Activated CD4-positive, alpha-beta T cell treated with anti-CD3 and anti-CD28 coated beads for 36 hours (primary cell): ENCODE data around the gene NKAIN4. TPM values are rescaled to one million over a fixed set of nuclear protein-coding genes. Genes with fewer than 3 reads are reported as not detected.

Experiments used
- ATAC-seq: fragments of 200-7000 bp; cut with Tn5 transposase; one replicate; pipeline ENCODE4 v1.10.0; 2021; ENCODE audit warnings: mild to moderate bottlenecking, moderate library complexity
- CTCF ChIA-PET: fragments of 350-600 bp; sonication (Branson Sonifier 250); formaldehyde crosslinking; loops from one replicate; lab custom pipeline; 2021; ENCODE audit warnings: antibody characterized with exemption; lab: Charles Lee
- POLR2A ChIA-PET: fragments of 350-600 bp; sonication (Branson Sonifier 250); formaldehyde crosslinking; loops from one replicate; lab custom pipeline; 2021; ENCODE audit warnings: antibody characterized with exemption, inconsistent platforms; lab: Charles Lee
- DNase-seq: peaks from one replicate; pipeline ENCODE4 v3.0.0-alpha.2; 2020
- H3K27ac Mint-ChIP-seq: one replicate; pipeline ENCODE4 v1.8.0; 2021; ENCODE audit warnings: mixed read lengths
- H3K27me3 Mint-ChIP-seq: one replicate; pipeline ENCODE4 v1.8.0; 2021; ENCODE audit warnings: mixed read lengths
- H3K36me3 Mint-ChIP-seq: one replicate; pipeline ENCODE4 v1.8.0; 2021; ENCODE audit warnings: low read depth, mixed read lengths
- H3K4me1 Mint-ChIP-seq: one replicate; pipeline ENCODE4 v1.8.0; 2021; ENCODE audit warnings: mixed read lengths
- H3K4me3 Mint-ChIP-seq: one replicate; pipeline ENCODE4 v1.8.0; 2021; ENCODE audit warnings: mild to moderate bottlenecking, moderate library complexity, mixed read lengths
- H3K9me3 Mint-ChIP-seq: one replicate; pipeline ENCODE4 v1.8.0; 2021; ENCODE audit warnings: low read depth, mixed read lengths
- intact Hi-C, 2 experiments: fragments of 100-400 bp; cut with DNase I in 1 of 2; cut with micrococcal nuclease in 1 of 2; formaldehyde crosslinking; loops; one replicate each; pipeline versions ENCODE4 v1.14.2 to v1.15.1; 2022 to 2024; cut with DNase I, micrococcal nuclease
- total RNA-seq, 2 experiments: library from RNA; stranded (reverse); gene quantifications; one replicate each; pipeline ENCODE4 v1.2.3, GENCODE V29; 2021

NKAIN4 gene
- total RNA-seq, 2 experiments from 2014 or later, result not detected

GRCh38 chr20:63273635-63274380 is 19.5 kb upstream of the NKAIN4 start:
- H3K27me3 Mint-ChIP-seq, result no peaks in the 10 kb centered on the region
- POLR2A ChIA-PET, result no interaction called here
- H3K4me3 Mint-ChIP-seq, result peak overlapping the region; percentile 79
- DNase-seq (peak; percentile 33), ATAC-seq (no peak)
- CTCF ChIA-PET, result interaction anchor here (0.8 to 1.7 kb wide), 2 partner anchors 25 to 50 kb away, joined by 3 to 10 read pairs; no protein-coding TSS in a partner anchor
- peak overlapping the region; percentile 83 for H3K27ac Mint-ChIP-seq
- peaks cover 27% of the 10 kb centered on the region for H3K4me1 Mint-ChIP-seq
- H3K9me3 Mint-ChIP-seq, result no peaks in the 10 kb centered on the region
- H3K36me3 Mint-ChIP-seq, result peaks cover 7% of the 10 kb centered on the region
- intact Hi-C loops, result loop anchor here in 1 of 2 experiments (2.0 to 5.0 kb wide), 7 partner anchors 171 to 1035 kb away; partner anchors contain the start of genes ADRM1, DIDO1, GMEB2 and OSBPL2

GRCh38 chr20:63273059-63273579 is 18.9 kb upstream of the NKAIN4 start:
- no peak for ATAC-seq
- no peak for DNase-seq
- H3K4me1 Mint-ChIP-seq, result peaks cover 27% of the 10 kb centered on the region
- no peaks in the 10 kb centered on the region for H3K27me3 Mint-ChIP-seq
- peaks cover 4% of the 10 kb centered on the region for H3K36me3 Mint-ChIP-seq
- H3K4me3 Mint-ChIP-seq, result peak overlapping the region; percentile 79
- peak overlapping the region; percentile 83 for H3K27ac Mint-ChIP-seq
- ChIA-PET POLR2A (interaction anchor here (0.6 to 1.3 kb wide), 4 partner anchors 11 to 295 kb away, joined by 3 to 5 read pairs (median 4); no protein-coding TSS in a partner anchor), CTCF (interaction anchor here (1.7 kb wide), 1 partner anchor 50 kb away, joined by 10 read pairs; no protein-coding TSS in a partner anchor)
- intact Hi-C loops, result loop anchor here in 1 of 2 experiments (2.0 to 5.0 kb wide), 7 partner anchors 170 to 1034 kb away; partner anchors contain the start of genes ADRM1, DIDO1, GMEB2 and OSBPL2
- no peaks in the 10 kb centered on the region for H3K9me3 Mint-ChIP-seq

GRCh38 chr20:63272105-63273058 is 18.1 kb upstream of the NKAIN4 start, which contains the start of gene ARFGAP1:
Gene ARFGAP1, plus strand, starts transcription at chr20:63272813. Its CDS starts 2,768 bp downstream, at chr20:63275581.
- intact Hi-C loops, result loop anchor here in 1 of 2 experiments (1.0 to 5.0 kb wide), 11 partner anchors 56 to 1034 kb away; partner anchors contain the start of genes ADRM1, DIDO1, GMEB2 and OSBPL2
- H3K9me3 Mint-ChIP-seq, result no peaks in the 10 kb centered on the region

GRCh38 chr20:63270606-63271325 is 16.5 kb upstream of the NKAIN4 start:
- Mint-ChIP-seq H3K4me3 (no peak overlapping the region), H3K9me3 (no peaks in the 10 kb centered on the region), H3K4me1 (peaks cover 27% of the 10 kb centered on the region), H3K36me3 (peaks cover 2% of the 10 kb centered on the region), H3K27me3 (peaks cover 5% of the 10 kb centered on the region), H3K27ac (no peak overlapping the region)
- intact Hi-C loops, result loop anchor here in 1 of 2 experiments (5.0 kb wide), 3 partner anchors 252 to 968 kb away; partner anchors contain the start of genes ADRM1, DIDO1 and PPDPF
- CTCF ChIA-PET, result interaction anchor here (0.9 to 1.6 kb wide), 4 partner anchors 11 to 312 kb away, joined by 3 to 4 read pairs (median 3); no protein-coding TSS in a partner anchor
- POLR2A ChIA-PET, result no interaction called here
- ATAC-seq (no peak), DNase-seq (no peak)

More at GRCh38 chr20:63272105-63273058, 18.1 kb upstream of the NKAIN4 start, which contains the start of gene ARFGAP1:
- Mint-ChIP-seq H3K4me3 (peak within 1 kb of the TSS; percentile 79), H3K27me3 (no peaks in the 10 kb centered on the region), H3K36me3 (peaks cover 2% of the 10 kb centered on the region), H3K27ac (peak within 1 kb of the TSS; percentile 83), H3K4me1 (peaks cover 27% of the 10 kb centered on the region)
- ATAC-seq (peak; percentile 99), DNase-seq (peak; percentile 94)
- ChIA-PET CTCF (interaction anchor here (1.7 kb wide), 1 partner anchor 49 kb away, joined by 10 read pairs; no protein-coding TSS in a partner anchor), POLR2A (interaction anchor here (0.6 to 1.3 kb wide), 4 partner anchors 12 to 295 kb away, joined by 3 to 5 read pairs (median 4); no protein-coding TSS in a partner anchor)

- intact Hi-C loops, result loop anchor here in 1 of 2 experiments (5.0 kb wide), 3 partner anchors 253 to 967 kb away; partner anchors contain the start of genes ADRM1, DIDO1 and PPDPF
- Mint-ChIP-seq H3K36me3 (peaks cover 2% of the 10 kb centered on the region), H3K9me3 (no peaks in the 10 kb centered on the region), H3K4me1 (peaks cover 19% of the 10 kb centered on the region), H3K27me3 (peaks cover 7% of the 10 kb centered on the region), H3K27ac (no peak overlapping the region), H3K4me3 (no peak overlapping the region)
- DNase-seq (no peak), ATAC-seq (no peak)
- CTCF ChIA-PET, result interaction anchor here (0.9 to 1.6 kb wide), 2 partner anchors 12 to 45 kb away, joined by 3 to 4 read pairs; no protein-coding TSS in a partner anchor
- POLR2A ChIA-PET, result no interaction called here
Observed at GRCh38 chr20:63269724-63270123, 15.5 kb upstream of the NKAIN4 start.

GRCh38 chr20:63268671-63269439 is 14.6 kb upstream of the NKAIN4 start:
- Mint-ChIP-seq H3K4me1 (peaks cover 12% of the 10 kb centered on the region), H3K9me3 (no peaks in the 10 kb centered on the region), H3K4me3 (no peak overlapping the region), H3K36me3 (peaks cover under 1% of the 10 kb centered on the region), H3K27ac (no peak overlapping the region), H3K27me3 (peaks cover 10% of the 10 kb centered on the region)
- CTCF ChIA-PET, result no interaction called here
- intact Hi-C loops, result no loop called here
- no peak for DNase-seq
- ATAC-seq, result no peak
- POLR2A ChIA-PET, result no interaction called here

GRCh38 chr20:63268256-63268655 is 14.0 kb upstream of the NKAIN4 start:
- ATAC-seq (no peak), DNase-seq (no peak)
- Mint-ChIP-seq H3K27me3 (peaks cover 10% of the 10 kb centered on the region), H3K4me3 (no peak overlapping the region), H3K36me3 (no peaks in the 10 kb centered on the region), H3K27ac (no peak overlapping the region), H3K4me1 (peaks cover 7% of the 10 kb centered on the region), H3K9me3 (no peaks in the 10 kb centered on the region)
- CTCF ChIA-PET, result no interaction called here
- POLR2A ChIA-PET, result no interaction called here
- intact Hi-C loops, result no loop called here

GRCh38 chr20:63267691-63268090 is 13.4 kb upstream of the NKAIN4 start:
- H3K4me3 Mint-ChIP-seq, result no peak overlapping the region
- ChIA-PET CTCF (no interaction called here), POLR2A (no interaction called here)
- H3K36me3 Mint-ChIP-seq, result no peaks in the 10 kb centered on the region
- H3K27ac Mint-ChIP-seq, result no peak overlapping the region
- no peaks in the 10 kb centered on the region for H3K9me3 Mint-ChIP-seq
- H3K27me3 Mint-ChIP-seq, result peaks cover 13% of the 10 kb centered on the region
- DNase-seq, result no peak
- H3K4me1 Mint-ChIP-seq, result peaks cover 7% of the 10 kb centered on the region
- intact Hi-C loops, result no loop called here
- no peak for ATAC-seq

GRCh38 chr20:63265891-63266515 is 11.7 kb upstream of the NKAIN4 start:
- Mint-ChIP-seq H3K9me3 (no peaks in the 10 kb centered on the region), H3K27ac (no peak overlapping the region), H3K4me3 (no peak overlapping the region), H3K4me1 (peaks cover 2% of the 10 kb centered on the region), H3K36me3 (no peaks in the 10 kb centered on the region), H3K27me3 (peaks cover 19% of the 10 kb centered on the region)
- ATAC-seq (no peak), DNase-seq (no peak)
- POLR2A ChIA-PET, result no interaction called here
- intact Hi-C loops, result no loop called here
- CTCF ChIA-PET, result interaction anchor here (1.0 kb wide), 1 partner anchor 42 kb away, joined by 3 read pairs; no protein-coding TSS in a partner anchor
